H1 (cell line): ENCODE measurements around the gene NME4. TPM values are rescaled to one million over a fixed set of nuclear protein-coding genes. Genes with fewer than 3 reads are reported as not detected.

Experiments used
- CTCF ChIA-PET: fragments of 300-600 bp; sonication (Branson Sonifier 250); formaldehyde crosslinking; loops from one replicate; lab custom pipeline; 2021; ENCODE audit not compliant: partially characterized antibody; lab: Charles Lee
- POLR2A ChIA-PET: fragments of 300-600 bp; sonication (Branson Sonifier 250); formaldehyde crosslinking; loops from one replicate; lab custom pipeline; 2021; ENCODE audit warnings: inconsistent platforms; ENCODE audit not compliant: partially characterized antibody; lab: Charles Lee
- DNase-seq, 2 experiments: peaks; one replicate each; pipeline versions ENCODE4 v3.0.0 to v3.0.0-alpha.2; 2010 to 2022; ENCODE audit warnings: low spot score in 2 of 2, low read depth in 1 of 2, mixed read lengths in 1 of 2
- FAIRE-seq: peaks from 2 replicates; lab custom pipeline; 2011; peaks lifted over from hg19 to GRCh38; lab: Jason Lieb, UNC
- H2AFZ ChIP-seq: 2 replicates; pipeline ENCODE4 v1.8.1; 2012; ENCODE audit warnings: low read length, inconsistent platforms
- H2AK5ac ChIP-seq: 2 replicates; pipeline ENCODE4 v1.6.1; 2013; ENCODE audit warnings: low read depth, low read length
- H2BK120ac ChIP-seq: replicated peaks from 2 replicates; pipeline ENCODE3; 2013; ENCODE audit warnings: low read depth, low read length, inconsistent platforms
- H2BK12ac ChIP-seq: 2 replicates; pipeline ENCODE4 v1.6.1; 2013; ENCODE audit warnings: low read depth, low read length
- H2BK15ac ChIP-seq: 2 replicates; pipeline ENCODE4 v1.6.1; 2013; ENCODE audit warnings: low read length
- H2BK20ac ChIP-seq: 2 replicates; pipeline ENCODE4 v1.6.1; 2013; ENCODE audit warnings: low read length
- H2BK5ac ChIP-seq: 2 replicates; pipeline ENCODE4 v1.6.1; 2013; ENCODE audit warnings: low read depth, low read length
- H3K14ac ChIP-seq: 2 replicates; pipeline ENCODE4 v1.6.1; 2013; ENCODE audit warnings: inconsistent platforms; ENCODE audit not compliant: insufficient read length
- H3K18ac ChIP-seq: 2 replicates; pipeline ENCODE4 v1.6.1; 2013; ENCODE audit warnings: low read length; ENCODE audit errors: extremely low read depth
- H3K23ac ChIP-seq: 2 replicates; pipeline ENCODE4 v1.6.1; 2013; ENCODE audit warnings: inconsistent platforms; ENCODE audit not compliant: insufficient read length
- H3K23me2 ChIP-seq: 2 replicates; pipeline ENCODE4 v1.6.1; 2013; ENCODE audit warnings: low read depth, low read length
- H3K27ac ChIP-seq: 2 replicates; pipeline ENCODE4 v1.6.1; 2011; ENCODE audit warnings: low read depth, low read length, inconsistent platforms
- H3K27me3 ChIP-seq, 4 experiments: replicated peaks in 1 of 4; 1 replicate in 1 of 4; 2 replicates in 3 of 4; pipeline versions ENCODE4 v1.6.1 to v1.8.1; 2011 to 2013; ENCODE audit warnings: low read length in 3 of 4, mild to moderate bottlenecking in 3 of 4, inconsistent platforms in 2 of 4, mixed read lengths in 2 of 4, moderate library complexity in 1 of 4; ENCODE audit not compliant: control insufficient read depth in 3 of 4, insufficient read depth in 3 of 4; ENCODE audit errors: extremely low read depth in 1 of 4
- H3K36me3 ChIP-seq, 4 experiments: 2 replicates each; pipeline versions ENCODE4 v1.6.1 to v1.8.1; 2011 to 2013; ENCODE audit warnings: mild to moderate bottlenecking in 4 of 4, low read length in 3 of 4, moderate library complexity in 2 of 4, control low read depth in 1 of 4, inconsistent platforms in 1 of 4; ENCODE audit not compliant: insufficient read depth in 4 of 4, control insufficient read depth in 2 of 4
- H3K4ac ChIP-seq: replicated peaks from 2 replicates; pipeline ENCODE3; 2013; ENCODE audit warnings: low read length, low read depth, mixed read lengths, inconsistent platforms; ENCODE audit not compliant: insufficient read length
- H3K4me1 ChIP-seq, 4 experiments: replicated peaks in 1 of 4; 1 replicate in 1 of 4; 2 replicates in 3 of 4; pipeline versions ENCODE4 v1.6.1 to v1.8.1; 2011 to 2013; ENCODE audit warnings: low read length in 3 of 4, inconsistent platforms in 2 of 4, mixed read lengths in 1 of 4; ENCODE audit not compliant: insufficient read depth in 4 of 4, control insufficient read depth in 3 of 4
- H3K4me2 ChIP-seq, 2 experiments: 2 replicates each; pipeline versions ENCODE4 v1.6.1 to v1.8.1; 2011 to 2013; ENCODE audit warnings: low read depth in 2 of 2, low read length in 2 of 2, control low read depth in 1 of 2, inconsistent platforms in 1 of 2, mild to moderate bottlenecking in 1 of 2; ENCODE audit not compliant: insufficient read depth in 1 of 2
- H3K4me3 ChIP-seq, 4 experiments: fragments of 200-600, 300-600 bp in 1 of 4; sonication (generic), shearing (Covaris generic), sonication (Bioruptor Twin) in 1 of 4; 2 replicates each; pipeline versions ENCODE4 v1.5.1 to v1.8.1; 2011 to 2016; ENCODE audit warnings: low read length in 4 of 4, low read depth in 3 of 4, control low read depth in 2 of 4, inconsistent platforms in 2 of 4, mild to moderate bottlenecking in 2 of 4, mixed read lengths in 1 of 4, moderate library complexity in 1 of 4; ENCODE audit not compliant: insufficient read depth in 2 of 4; ENCODE audit errors: extremely low read depth in 1 of 4
- H3K56ac ChIP-seq: replicated peaks from 2 replicates; pipeline ENCODE3; 2013; ENCODE audit warnings: low read depth, mild to moderate bottlenecking, mixed read lengths, low read length, inconsistent platforms; ENCODE audit not compliant: insufficient read length
- H3K79me1 ChIP-seq: 2 replicates; pipeline ENCODE4 v1.6.1; 2013; ENCODE audit warnings: low read depth, low read length, control low read depth
- H3K79me2 ChIP-seq, 2 experiments: 2 replicates each; pipeline versions ENCODE4 v1.6.1 to v1.8.1; 2012 to 2013; ENCODE audit warnings: low read length in 2 of 2, mild to moderate bottlenecking in 2 of 2, inconsistent platforms in 1 of 2; ENCODE audit not compliant: insufficient read depth in 2 of 2, control insufficient read depth in 1 of 2
- H3K9ac ChIP-seq, 4 experiments: replicated peaks in 1 of 4; 1 replicate in 1 of 4; 2 replicates in 3 of 4; pipeline versions ENCODE4 v1.6.1 to v1.8.1; 2011 to 2013; ENCODE audit warnings: low read depth in 3 of 4, low read length in 3 of 4, control low read depth in 2 of 4, mild to moderate bottlenecking in 2 of 4, moderate library complexity in 2 of 4, inconsistent platforms in 1 of 4; ENCODE audit errors: extremely low read depth in 1 of 4
- H3K9me3 ChIP-seq, 2 experiments: 2 replicates each; pipeline versions ENCODE4 v1.6.1 to v1.8.1; 2012 to 2013; ENCODE audit warnings: mild to moderate bottlenecking in 2 of 2, moderate library complexity in 2 of 2, control low read depth in 1 of 2, inconsistent platforms in 1 of 2, low read depth in 1 of 2, low read length in 1 of 2, mixed read lengths in 1 of 2; ENCODE audit not compliant: insufficient read depth in 2 of 2
- H4K20me1 ChIP-seq, 2 experiments: replicated peaks in 1 of 2; 2 replicates each; pipeline versions ENCODE3 to v1.8.1; 2011 to 2013; ENCODE audit warnings: inconsistent platforms in 2 of 2, low read length in 2 of 2, mild to moderate bottlenecking in 1 of 2; ENCODE audit not compliant: insufficient read depth in 2 of 2, control insufficient read depth in 1 of 2
- H4K5ac ChIP-seq: 2 replicates; pipeline ENCODE4 v1.6.1; 2013; ENCODE audit warnings: low read length, low read depth, mixed read lengths, inconsistent platforms; ENCODE audit not compliant: insufficient read length
- H4K8ac ChIP-seq: 2 replicates; pipeline ENCODE4 v1.8.0; 2013; ENCODE audit warnings: mild to moderate bottlenecking, moderate library complexity, low read length, inconsistent platforms; ENCODE audit not compliant: insufficient read depth; ENCODE audit errors: extremely low read depth
- H4K91ac ChIP-seq: replicated peaks from 2 replicates; pipeline ENCODE3; 2013; ENCODE audit warnings: low read length, mixed read lengths, inconsistent platforms; ENCODE audit not compliant: insufficient read length
- ASH2L ChIP-seq: fragments of 200-600, 300-600 bp; sonication (generic); IDR thresholded peaks from one replicate; pipeline ENCODE4 v1.7.1; 2017; ENCODE audit warnings: low read length
- ATF2 ChIP-seq: IDR thresholded peaks from 2 replicates; pipeline ENCODE4 v1.6.1; 2012; ENCODE audit warnings: low read length, inconsistent platforms
- CTBP2 ChIP-seq: IDR thresholded peaks from 2 replicates; pipeline ENCODE4 v1.7.0; 2011; ENCODE audit warnings: borderline replicate concordance, mild to moderate bottlenecking, moderate library complexity, mixed read lengths, low read length; ENCODE audit not compliant: insufficient read depth, insufficient read length
- EZH2 ChIP-seq: fragments of 200-600 bp; sonication (generic); IDR thresholded peaks from 2 replicates; pipeline ENCODE4 v1.7.1; 2012; ENCODE audit warnings: low read depth, mild to moderate bottlenecking, moderate library complexity, low read length, inconsistent platforms; ENCODE audit not compliant: severe bottlenecking
- FOSL1 ChIP-seq: IDR thresholded peaks from 2 replicates; pipeline ENCODE4 v1.6.1; 2011; ENCODE audit warnings: mild to moderate bottlenecking, low read depth, low read length, moderate library complexity; ENCODE audit not compliant: insufficient read depth
- JUN ChIP-seq: IDR thresholded peaks from 2 replicates; pipeline ENCODE4 v1.6.1; 2011; ENCODE audit warnings: low read depth, mild to moderate bottlenecking, improper control_type of control experiment, low read length
- MAFK ChIP-seq: IDR thresholded peaks from 2 replicates; pipeline ENCODE4 v1.6.1; 2012; ENCODE audit warnings: low read depth, mild to moderate bottlenecking, improper control_type of control experiment, low read length
- RNF2 ChIP-seq: fragments of 200-900, 300-1000 bp; sonication (generic); IDR thresholded peaks from 2 replicates; pipeline ENCODE4 v1.7.1; 2016; ENCODE audit warnings: borderline replicate concordance, low read depth, mild to moderate bottlenecking, antibody characterized with exemption, low read length; ENCODE audit not compliant: poor library complexity, severe bottlenecking; ENCODE audit errors: missing control alignments
- TAF1 ChIP-seq: IDR thresholded peaks from 2 replicates; pipeline ENCODE4 v1.6.1; 2011; ENCODE audit warnings: mild to moderate bottlenecking, low read depth, low read length
- TAF7 ChIP-seq: optimal IDR thresholded peaks from 2 replicates; pipeline ENCODE3; 2011; ENCODE audit warnings: low read depth, mild to moderate bottlenecking, inconsistent platforms, low read length, moderate library complexity, borderline replicate concordance
- WGBS, 2 experiments: shearing (Covaris generic) in 1 of 2; methylation state at CpG; one replicate each; pipeline versions ENCODE4 v1.1.6 to v1.1.7; 2013 to 2015; ENCODE audit warnings: low lambda C conversion rate in 2 of 2, mixed read lengths in 2 of 2, inconsistent platforms in 1 of 2, low coverage in 1 of 2, missing lambda C conversion rate in 1 of 2; ENCODE audit not compliant: insufficient replicate concordance in 2 of 2, insufficient coverage in 1 of 2, insufficient read length in 1 of 2; ENCODE audit errors: extremely low coverage in 1 of 2, missing lambda C conversion rate in 1 of 2; 5-methylcytosine and 5-hydroxymethylcytosine counted together
- polyA plus RNA-seq, 7 experiments: library from polyadenylated mRNA; depleted of rRNA in 3 of 7; stranded (reverse) in 5 of 7; unstranded in 2 of 7; fragments of >200 nt in 5 of 7; fragments of 200-250 nt in 2 of 7; gene quantifications; 1 replicate in 5 of 7; 2 replicates in 1 of 7; 4 replicates in 1 of 7; pipeline versions ENCODE4 v1.2.1 to v1.2.3, GENCODE V29; 2011 to 2013; ENCODE audit warnings: missing spikeins in 2 of 7, mixed read lengths in 2 of 7
- total RNA-seq: library from RNA; stranded (reverse); fragmentation: NEBNext Ultra II Directional; extraction: Animal tissue kit (Norgen Biotek cat#: 25700); gene quantifications from 2 replicates; pipeline ENCODE4 v1.2.1, GENCODE V29; 2021

NME4 gene
- total and polyA plus RNA-seq, 2 of the 8 experiments (the other 6 are each of a cell fraction or from before 2014, with no cell fraction given), result 408 to 863 TPM

- H2AK5ac ChIP-seq, result no peak overlapping the region
- no peak overlapping the region for H4K5ac ChIP-seq
- no peak overlapping the region for H3K18ac ChIP-seq
- no peak overlapping the region for H2BK120ac ChIP-seq
- no peak overlapping the region for H3K27ac ChIP-seq
- no peak overlapping the region for H4K8ac ChIP-seq
- no peaks in the 10 kb centered on the region; the same call in 1 of the 2 replicates for H3K79me1 ChIP-seq
- H2BK20ac ChIP-seq, result no peak overlapping the region
- H3K4me3 ChIP-seq, result no peak overlapping the region
- H2BK15ac ChIP-seq, result no peak overlapping the region
- peaks cover 25 to 68% (median 46%) of the 10 kb centered on the region in 4 experiments for H3K36me3 ChIP-seq
- no peak overlapping the region for H3K9ac ChIP-seq
- ChIA-PET POLR2A (interaction anchor here (0.6 to 2.1 kb wide), 4 partner anchors 26 to 276 kb away, joined by 3 to 4 read pairs (median 4); no protein-coding TSS in a partner anchor), CTCF (interaction anchor here (0.6 to 1.6 kb wide), 3 partner anchors 127 to 308 kb away, joined by 3 to 4 read pairs (median 3); no protein-coding TSS in a partner anchor)
- H3K23ac ChIP-seq, result no peak overlapping the region
- H4K91ac ChIP-seq, result no peak overlapping the region
- FAIRE-seq, result no peak
- no peak overlapping the region for H3K56ac ChIP-seq
- 93% methylated on average over 19 of the region's 19 CpGs; no CpG with 5 or more reads in 1 of the 2 experiments for WGBS, 2 experiments
- peaks cover 0 to 10% (median 9%) of the 10 kb centered on the region in 4 experiments; a peak in 5 of 7 replicates for H3K4me1 ChIP-seq
- H3K4me2 ChIP-seq, result no peak overlapping the region
- no peak overlapping the region for H2BK12ac ChIP-seq
- H3K23me2 ChIP-seq, result no peaks in the 10 kb centered on the region; the same call in 1 of the 2 replicates
- H2BK5ac ChIP-seq, result no peak overlapping the region
- DNase-seq, result peak in 1 of 2 experiments; percentile 39
- peaks cover 9 to 40% of the 10 kb centered on the region in 2 experiments for H4K20me1 ChIP-seq
- H3K4ac ChIP-seq, result no peak overlapping the region
- H2AFZ ChIP-seq, result no peak overlapping the region
- H3K9me3 ChIP-seq, result no peaks in the 10 kb centered on the region
- no peaks in the 10 kb centered on the region for H3K27me3 ChIP-seq
- H3K79me2 ChIP-seq, result no peaks in the 10 kb centered on the region; a peak in 1 of 4 replicates
- no peak overlapping the region for H3K14ac ChIP-seq
- TF ChIP-seq EZH2, result no peak
- no peak for TF ChIP-seq TAF1
- TF ChIP-seq JUN, result no peak
- no peak for TF ChIP-seq CTBP2
- no peak for TF ChIP-seq MAFK
- TF ChIP-seq FOSL1, result no peak
- no peak for TF ChIP-seq TAF7
- TF ChIP-seq RNF2, result no peak
- no peak for TF ChIP-seq ATF2
- no peak for TF ChIP-seq ASH2L
These were observed 24.6 kb upstream of the NME4 start for GRCh38 chr16:372302-372983.
